Measurements from ENCODE around the gene PCSK6.

The PCSK6 gene

DNA sequence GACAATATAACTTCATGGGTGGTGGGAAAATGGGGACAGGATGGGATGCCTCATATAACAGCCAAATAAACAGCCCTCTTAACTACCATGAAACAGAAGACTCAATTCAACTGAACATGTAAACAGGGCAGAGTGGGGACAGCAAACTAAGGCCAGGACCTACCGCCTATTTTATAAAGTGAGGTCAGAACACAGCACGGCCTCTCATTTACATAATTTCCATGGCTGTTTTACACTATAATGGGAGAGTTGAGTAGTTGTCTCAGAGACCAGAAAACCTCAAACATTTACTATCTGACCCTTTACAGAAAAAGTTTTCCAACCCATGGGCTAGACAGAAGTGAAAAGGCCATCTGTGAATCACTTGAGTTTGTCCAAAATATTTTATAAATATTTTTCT is 137.8 kb downstream of the PCSK6 start:
- DNase-seq, result no peak

DNA sequence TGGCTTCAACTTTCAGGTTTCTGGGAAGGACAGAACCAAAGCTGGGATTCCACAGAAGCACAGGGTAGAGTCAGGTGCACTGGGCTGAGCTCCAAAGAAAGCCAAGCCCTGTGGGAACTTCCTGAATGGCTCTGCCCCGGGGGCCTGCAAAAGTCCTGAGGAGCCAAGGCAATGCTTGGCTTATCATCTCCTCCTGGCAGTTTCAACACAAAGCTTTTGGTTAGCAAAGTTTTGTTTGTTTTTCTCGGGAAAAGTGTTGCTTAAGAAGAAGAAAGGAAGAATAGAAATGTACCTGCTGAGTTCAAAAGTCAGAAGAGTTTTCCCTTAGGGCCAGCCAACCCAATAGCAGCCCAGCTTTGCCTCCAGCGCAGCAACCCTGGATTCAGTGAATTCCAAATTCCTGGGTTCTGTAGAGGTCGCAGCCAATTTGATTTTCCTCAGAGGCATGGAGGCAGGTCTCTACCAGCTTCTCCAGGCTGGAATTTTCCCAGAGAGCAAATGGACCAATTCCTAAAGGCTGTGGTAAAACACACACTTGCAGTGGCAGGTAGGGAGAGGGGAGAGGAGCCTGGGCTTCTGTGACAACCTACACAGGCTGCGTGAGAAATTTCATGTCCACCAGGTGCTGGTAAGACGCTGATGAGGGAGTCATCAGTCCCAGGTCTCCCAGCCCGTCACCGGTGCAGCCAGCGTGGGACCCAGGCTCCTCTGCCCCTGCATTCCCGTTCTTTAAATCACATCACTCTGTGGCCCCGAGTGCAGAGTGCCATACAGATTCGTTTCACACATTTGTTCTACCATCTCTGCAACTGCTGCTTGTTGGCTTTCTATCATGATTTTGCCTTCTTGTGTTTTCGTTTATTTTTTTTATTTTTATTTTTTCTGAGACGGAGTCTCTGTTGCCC is 140.2 kb downstream of the PCSK6 start:
- no peak for DNase-seq

DNA sequence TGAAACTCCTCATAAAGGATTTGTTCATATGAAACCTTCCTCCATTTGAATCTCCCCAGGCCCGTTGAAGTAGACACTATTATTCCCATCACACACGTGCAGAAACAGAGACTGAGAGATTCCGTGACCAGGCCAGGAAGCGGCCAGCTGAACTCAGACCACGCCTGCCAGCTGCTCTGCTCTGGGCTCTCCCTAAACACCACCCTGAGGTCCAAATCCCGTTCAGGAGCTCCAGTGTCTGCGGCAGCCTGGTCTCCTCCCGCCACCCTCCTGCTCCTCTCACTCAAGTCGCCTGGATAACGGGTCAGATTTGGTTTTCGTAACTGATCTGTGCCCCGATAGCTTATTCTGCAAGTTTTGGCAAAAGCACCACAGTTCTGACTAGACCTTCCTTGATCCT is 140.9 kb downstream of the PCSK6 start:
- no peak for DNase-seq

DNA sequence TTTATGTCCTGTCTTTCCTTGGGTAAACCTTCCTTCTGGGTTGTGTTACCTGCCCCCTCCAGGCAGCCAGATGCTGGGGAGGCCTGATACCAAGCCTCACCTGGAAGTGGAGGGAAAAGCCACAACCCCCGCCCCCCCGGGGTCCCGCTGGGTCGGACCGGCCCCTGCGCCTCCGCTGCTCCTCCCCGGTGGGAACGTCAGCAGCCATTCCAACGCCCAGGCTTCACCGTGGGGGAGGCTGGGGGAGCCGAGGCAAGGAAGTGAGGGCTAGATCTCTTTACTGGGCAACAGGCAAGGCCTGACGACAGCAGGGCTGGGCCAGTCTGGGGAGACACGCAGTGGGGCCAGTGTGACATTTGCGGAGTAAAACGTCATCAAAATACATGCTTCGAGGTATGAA is 141.5 kb downstream of the PCSK6 start:
- DNase-seq, result no peak

DNA sequence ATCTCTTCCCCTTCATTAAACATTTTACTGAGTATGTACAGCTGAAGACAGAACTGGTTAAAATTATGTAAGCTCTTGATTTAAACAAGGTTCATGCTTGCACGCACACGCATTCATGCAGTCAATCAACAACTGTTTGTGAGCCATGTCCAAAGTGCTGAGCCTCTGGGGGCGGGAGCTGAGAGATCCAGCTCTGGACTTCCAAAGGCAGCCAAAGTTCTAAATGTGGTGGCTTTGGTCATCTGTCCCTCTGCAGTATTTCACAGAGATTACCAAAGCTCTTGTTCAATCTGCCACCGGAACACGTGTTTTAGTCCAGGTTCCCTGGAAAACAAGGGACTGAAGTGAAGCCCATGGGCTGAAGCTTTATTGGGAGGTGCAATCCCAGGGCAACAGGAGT is 142.1 kb downstream of the PCSK6 start:
- DNase-seq, result no peak

DNA sequence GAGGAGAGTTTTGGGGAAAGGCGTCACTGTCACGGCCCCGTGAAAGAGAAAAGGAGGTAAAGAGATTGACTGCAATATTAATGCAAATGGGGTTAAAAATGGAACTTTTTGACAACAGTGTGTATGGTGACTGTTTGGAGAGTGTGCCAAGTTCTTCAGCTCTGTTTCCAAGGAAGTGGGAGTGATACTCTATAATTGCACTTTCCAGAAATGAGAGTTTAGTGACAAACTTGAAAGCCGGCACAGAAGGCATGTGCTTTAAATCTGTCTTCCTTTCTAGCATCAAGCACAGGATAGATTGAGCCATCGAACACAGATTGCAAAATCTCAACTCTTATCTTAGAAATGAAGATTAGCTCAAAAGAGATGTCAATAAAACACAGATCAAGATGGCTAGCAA is 142.6 kb downstream of the PCSK6 start:
- no peak for DNase-seq

DNA sequence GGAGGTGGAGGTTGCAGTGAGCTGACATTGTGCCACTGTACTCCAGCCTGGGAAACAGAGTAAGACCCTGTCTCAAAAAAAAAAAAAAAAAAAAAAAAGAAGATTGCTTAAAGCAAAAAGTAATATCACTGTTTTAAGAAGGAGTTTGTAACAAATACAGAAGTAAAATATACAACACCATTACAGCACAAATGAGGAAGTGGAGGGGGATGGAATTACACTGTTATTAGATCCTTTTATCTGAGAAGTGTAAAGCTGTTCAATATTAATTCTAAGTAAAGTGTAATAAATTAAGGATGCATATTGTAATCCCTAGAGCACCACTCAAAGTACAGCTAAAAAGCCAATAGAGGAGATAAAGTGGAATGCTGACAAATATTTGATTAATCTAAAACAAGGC is 147.5 kb downstream of the PCSK6 start:
- DNase-seq, result no peak

DNA sequence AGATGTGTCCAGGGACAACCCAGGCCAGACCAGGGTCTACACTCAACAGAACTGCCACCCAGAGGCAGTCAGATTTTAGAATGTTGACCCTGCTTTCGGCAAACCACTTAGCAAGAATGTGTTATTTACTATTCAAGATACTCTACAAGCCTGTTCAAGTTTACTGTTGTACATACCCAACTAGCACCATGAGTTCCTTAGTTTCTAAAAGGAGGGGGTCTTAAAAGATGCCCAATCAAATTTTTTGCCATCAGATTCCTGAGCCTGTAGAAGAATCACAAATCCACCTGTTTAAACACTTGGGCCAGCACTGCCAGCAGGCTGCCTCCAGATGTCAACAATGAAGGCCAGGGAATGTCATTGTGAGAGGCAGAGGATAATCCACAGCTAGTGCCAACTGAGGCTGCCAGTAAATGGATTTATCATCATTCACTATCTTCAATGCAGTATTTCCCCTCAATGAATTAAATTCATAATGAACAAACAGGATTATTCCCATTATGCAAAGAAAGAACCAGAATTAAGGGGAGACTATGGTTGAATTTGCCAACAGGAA is 150.9 kb downstream of the PCSK6 start:
- no peak for DNase-seq

DNA sequence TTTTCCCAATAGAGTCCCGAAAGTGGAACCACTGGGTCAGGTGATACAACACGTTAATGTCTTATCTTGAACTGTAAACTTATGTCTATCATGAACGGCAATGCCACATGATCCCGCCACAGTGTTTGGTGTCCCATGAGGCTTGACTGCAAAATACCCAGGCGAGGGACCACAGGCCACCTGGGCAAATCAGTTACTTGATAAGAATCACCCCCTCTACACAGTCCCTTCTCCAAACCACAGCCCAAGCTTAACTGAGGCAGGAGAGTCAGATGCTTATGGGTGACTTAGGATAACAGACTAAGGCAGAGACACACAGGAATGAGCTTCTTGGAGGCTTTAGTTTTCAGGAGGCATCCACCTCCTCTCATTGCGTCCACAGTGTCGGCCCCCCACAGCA is 151.5 kb downstream of the PCSK6 start:
- no peak for DNase-seq

DNA sequence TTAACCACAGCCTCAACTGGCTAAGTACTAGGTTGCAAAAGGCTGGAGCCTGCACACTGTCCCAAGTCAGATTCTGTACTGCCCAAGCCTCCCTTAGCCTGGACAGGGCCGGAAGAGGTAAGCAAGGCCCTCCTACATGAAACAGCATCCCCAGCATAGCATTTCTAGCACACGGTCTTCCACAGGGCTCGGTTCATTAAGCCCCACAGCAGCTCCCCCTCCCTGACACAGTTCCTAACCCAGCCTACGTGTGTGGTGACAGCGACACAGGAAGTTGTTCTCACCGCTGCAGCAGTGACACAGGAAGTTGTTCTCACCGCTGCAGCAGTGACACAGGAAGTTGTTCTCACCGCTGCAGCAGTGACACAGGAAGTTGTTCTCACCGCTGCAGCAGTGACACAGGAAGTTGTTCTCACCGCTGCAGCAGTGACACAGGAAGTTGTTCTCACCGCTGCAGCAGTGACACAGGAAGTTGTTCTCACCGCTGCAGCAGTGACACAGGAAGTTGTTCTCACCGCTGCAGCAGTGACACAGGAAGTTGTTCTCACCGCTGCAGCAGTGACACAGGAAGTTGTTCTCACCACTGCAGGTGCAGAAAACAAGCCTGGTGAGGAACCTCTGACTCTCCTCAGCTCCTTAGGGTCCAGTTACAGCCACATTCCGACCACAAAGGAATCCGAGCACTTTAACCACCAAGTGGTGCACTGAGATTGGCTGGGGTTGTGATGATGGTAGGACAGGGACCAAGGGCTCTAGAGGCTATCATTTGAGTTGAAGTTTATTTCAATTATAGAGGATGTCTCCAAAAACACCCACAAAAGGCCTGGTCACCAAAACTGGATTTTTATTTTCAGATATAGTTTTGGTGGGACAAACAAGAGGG is 155.4 kb downstream of the PCSK6 start:
- DNase-seq, result peak; percentile 29

DNA sequence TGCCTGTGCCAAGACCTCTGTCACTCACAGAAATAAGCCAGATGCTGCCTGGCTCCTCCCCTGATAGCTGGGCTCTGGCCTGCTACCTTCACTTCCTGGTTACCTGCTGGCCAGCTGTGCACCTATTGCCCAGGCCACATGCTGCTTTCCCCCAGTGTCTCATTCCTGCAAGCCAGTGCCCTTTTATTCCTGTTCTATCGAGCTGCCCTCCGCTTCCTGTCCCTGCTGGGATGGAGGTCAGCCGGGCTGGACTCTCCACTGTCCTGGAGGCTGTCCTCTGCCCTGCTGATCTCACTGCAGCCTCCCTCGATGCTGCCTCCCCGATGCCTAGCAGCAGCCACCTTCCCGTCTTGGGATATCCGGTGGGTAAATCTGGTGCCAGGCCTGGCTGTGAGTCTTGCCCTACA is 157.4 kb downstream of the PCSK6 start:
- no peak for DNase-seq

DNA sequence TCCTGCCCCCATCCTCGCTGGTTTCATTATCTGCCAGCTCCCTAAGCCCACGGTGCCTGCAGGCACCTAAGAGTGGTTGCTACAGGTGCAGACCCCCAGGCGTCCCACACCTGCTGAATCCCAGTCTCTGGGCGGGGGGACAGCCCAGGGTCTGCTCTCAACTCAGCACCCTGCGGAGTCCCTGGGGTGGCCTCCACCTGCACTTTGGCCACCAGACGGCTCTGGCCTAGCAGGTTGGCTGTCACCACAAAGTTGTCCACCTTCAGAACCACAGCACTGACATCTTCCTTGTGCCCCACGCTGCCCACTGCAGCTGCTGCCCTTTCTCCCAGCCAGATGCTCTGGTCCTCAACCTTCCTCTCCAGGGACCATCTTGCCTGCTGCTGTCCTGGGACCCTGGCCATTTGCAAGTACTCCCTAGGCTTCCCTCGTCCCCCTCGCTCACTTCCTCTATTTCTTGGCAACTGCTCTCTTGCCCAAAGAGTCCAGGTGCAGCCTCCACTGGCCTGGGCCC is 159.6 kb downstream of the PCSK6 start:
- no peak for DNase-seq

DNA sequence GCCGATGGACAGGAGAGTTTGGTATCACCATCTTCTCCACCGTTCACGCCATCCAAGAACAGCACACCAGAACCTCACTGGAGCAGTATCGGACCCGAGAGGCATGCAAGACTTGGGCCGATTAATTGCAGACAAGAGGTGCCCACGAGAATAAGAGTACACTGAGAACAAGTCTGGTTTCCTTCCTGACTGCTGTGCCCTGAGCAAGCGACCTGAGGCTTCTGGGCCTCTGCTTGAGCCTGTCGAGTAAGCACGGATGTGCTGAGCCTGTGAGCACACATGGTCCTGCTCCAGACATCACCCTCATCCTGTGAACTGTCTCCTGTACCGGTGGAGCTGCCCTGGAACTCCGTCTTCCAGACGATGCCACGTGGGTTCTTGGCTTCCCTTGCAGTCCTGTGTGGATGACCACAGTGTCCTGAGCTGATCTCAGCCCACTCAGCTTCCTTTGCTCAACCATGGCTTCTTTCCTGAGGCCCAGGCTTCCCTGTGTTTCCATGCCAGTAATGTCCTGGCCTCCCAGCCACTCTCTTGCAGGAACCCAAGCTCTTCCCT is 160.1 kb downstream of the PCSK6 start:
- no peak for DNase-seq

DNA sequence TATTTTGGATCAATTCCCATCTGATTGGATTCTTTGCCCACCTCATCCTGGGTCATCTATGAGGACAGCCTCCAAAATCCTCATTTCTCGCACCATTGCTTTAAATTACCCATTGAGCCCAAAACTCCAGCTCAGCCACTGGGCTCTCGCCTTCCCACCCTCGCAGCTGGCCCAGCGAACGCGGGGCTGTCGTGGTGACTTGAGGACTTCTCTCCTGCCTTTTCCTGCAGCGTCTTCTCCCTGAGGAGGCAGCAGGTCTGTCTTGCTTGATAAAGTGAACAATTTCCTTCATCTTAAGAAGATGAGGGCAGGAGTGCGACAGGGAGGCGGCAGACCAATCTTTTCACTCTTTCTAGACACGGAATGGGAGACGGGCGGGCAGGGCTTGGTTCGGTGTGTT is 161.5 kb downstream of the PCSK6 start:
- DNase-seq, result no peak

DNA sequence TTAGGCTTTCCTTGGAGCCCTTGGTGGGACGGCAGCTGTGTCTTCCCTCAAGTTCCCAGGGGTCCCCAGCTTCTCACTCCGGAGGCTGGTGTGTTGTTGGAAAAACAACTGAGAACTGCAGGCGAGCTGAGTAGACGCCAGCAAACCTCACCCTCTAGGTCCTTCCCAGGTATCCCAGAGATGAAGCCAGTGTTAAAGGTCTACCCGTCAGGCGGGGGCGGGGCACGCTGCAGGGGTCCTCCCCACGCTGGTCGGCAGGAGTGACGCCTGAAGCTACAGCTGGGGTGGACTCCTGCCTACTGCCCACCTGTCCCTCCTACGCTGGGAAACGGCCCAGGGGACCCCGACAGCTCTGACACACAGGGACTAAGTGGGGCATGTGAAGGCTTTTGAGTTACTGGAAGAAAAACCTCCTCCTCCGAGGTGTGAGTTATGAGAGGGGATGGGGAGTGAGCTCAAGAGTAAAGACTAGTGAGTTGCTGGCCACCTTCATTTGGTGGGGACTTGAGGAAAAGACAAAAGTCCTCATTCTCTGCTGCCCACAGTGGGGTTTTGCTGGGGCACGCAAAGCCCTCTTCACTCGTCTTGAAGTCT is 162.3 kb downstream of the PCSK6 start:
- DNase-seq, result no peak

DNA sequence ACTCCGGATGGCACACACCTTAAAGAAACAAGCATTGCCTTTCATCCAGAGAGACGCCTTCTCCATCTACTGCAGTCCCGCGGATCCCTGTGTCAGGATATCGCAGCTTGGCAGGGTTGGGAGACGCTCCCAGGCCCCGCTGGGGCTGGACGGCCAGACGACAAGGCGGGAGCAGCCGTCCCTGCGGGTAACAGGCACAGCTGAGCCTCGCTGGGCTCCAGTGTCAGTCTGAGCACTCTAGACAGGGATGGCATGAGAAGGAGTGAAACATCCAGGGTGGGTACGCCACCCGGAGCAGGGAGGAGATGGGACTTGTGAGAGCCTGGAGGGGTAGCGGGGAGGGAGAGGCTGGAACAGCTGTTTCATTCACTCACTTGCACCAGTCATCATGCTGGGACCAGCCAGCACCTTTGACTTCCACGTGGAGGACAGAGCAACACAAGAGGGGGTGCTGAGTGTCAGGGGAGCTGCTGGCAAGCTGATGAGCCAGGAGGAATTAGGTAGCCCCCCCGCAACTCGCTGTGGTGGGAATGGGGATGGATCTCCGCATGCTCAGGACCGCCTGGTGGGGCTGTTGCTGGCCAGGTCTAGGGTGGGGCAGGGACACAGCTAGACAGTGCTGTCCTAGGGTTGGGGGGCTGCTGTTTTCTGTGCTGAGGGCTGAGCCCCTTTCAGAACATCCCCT is 162.9 kb downstream of the PCSK6 start:
- no peak for DNase-seq

DNA sequence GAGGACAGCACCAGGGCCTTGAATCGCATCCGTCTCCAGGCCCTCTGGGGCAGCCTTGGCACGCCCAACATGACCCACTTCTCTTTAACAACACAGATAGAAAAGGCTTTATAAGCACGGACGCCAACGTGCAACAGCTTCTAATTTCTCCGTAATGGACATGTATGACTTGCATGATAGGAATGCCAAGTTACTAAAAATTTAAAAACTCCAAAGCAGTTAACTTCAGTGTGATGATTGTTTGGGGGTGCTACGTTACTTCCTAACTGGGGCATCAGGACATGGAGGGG is 163.5 kb downstream of the PCSK6 start:
- no peak for DNase-seq

DNA sequence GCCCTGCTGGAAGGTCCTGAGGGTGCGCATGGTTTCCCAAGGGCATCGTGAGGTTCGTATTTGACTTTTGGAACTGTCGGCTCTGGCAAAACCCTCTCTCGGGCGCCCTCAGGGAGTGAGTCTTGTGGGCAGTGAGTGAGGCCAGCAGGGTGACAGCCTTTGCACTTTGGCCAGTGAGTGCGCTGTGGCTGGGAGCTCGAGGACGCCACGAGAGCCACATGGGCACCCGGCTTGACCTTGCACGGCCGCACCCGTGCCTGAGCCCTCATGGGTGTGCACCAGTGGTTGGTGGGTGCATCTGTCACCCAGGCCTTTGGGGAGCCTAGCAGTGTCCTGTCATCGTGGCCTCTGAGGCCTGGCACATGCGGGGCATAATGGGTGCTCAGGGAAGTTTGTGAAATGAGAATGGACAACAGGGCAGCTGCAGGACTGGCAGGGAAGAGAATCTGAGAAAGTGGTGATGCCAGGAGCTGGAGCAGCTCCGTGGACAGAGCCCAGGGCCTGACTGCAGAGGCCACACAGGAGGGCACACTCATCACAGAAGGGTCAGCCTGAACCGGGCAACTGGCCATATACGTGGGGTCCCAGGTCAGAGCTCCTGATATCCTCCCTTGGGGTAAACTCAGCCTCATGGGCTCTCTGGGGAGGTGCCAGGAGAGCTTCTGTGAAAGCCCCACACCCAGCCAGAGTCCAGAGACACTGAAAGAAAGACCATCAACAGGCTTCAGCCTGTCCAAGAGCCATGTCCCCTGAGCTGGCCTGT is 164.1 kb downstream of the PCSK6 start:
- no peak for DNase-seq

DNA sequence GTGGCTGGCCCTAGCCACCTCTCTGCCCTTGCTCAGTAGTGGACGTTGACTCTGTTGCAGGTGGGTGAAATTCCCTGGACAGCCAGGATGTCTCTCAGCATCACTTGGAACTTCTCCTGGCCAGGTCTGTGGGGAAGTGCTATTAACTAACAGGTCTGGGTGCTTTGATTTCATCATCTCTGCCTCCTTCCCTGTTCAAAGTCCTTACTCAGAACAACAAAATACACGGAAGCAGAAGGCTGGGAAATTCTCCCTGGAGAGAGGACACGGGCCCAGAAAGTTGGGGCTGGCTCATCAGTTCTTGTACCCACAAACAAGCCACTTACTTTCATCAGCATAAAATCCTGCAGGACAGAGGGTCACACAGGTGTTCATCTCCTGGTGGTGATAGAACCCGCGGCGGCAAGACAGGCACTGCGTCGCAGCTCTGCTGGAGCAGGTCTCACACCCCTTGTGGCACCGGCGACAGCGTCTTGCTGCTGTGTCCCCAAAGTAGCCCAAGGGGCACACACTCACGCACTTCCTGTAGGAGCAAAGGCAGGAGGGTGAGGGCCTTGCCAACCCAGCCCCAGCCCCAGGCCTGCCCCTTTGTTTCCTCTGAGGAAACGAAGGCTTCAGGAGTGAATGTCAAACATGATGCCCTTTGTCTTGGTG is 164.9 kb downstream of the PCSK6 start:
- DNase-seq, result no peak

DNA sequence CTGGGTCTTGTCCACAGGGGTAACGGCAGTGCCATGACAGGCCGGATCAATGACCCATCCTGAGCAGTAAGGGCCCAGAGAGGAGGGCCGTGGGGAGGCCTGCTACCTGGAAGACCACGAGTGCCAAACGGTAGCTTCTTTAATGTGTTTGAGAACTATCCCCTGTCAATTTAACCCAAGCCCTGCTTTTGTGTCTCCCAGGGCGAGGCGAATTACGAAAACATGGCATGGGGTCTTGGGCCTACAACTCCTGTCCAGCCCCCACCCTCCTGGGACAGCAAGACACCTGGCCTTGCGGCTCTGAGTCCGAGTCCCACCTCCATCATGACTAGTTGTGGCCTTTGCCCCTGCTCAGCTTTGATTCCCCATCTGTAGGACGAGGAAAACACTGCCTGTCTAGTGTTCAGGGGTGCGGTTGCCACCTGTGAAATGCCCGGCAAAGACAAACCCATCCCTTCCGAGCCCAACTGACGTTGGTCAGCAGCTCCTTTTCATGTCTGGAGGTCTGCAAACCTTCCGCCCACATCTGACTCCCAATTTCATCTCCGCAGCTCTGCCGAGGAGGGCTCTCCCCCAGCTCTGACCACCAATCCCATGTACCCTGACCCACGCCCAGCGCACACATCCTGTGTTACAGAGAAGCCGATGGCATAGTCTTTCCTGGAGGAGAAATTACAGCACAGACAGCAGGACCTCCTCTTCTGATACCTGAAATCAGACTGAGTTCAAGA is 165.5 kb downstream of the PCSK6 start:
- no peak for DNase-seq
